K562 (cell line): ENCODE results near the gene ZKSCAN5. TPM values are rescaled to one million over a fixed set of nuclear protein-coding genes. Genes with fewer than 3 reads are reported as not detected.

ENCODE experiments used
- AFF1 ChIP-seq, 2 experiments: fragments of 450-650 bp; IDR thresholded peaks; 2 replicates each; pipeline ENCODE4 v1.6.1; 2018; ENCODE audit warnings: mild to moderate bottlenecking in 2 of 2, low read depth in 1 of 2; ENCODE audit not compliant: partially characterized antibody in 2 of 2
- AFF4 ChIP-seq: sonication (generic); formaldehyde crosslinking; IDR thresholded peaks from 2 replicates; pipeline ENCODE4 v1.8.0; 2023; ENCODE audit warnings: mild to moderate bottlenecking, missing genetic modification reagents
- ELF1 ChIP-seq: fragments of 200-800 bp; sonication (Bioruptor generic); IDR thresholded peaks from 2 replicates; pipeline ENCODE4 v1.6.1; 2016; ENCODE audit warnings: missing genetic modification characterization, missing compliant biosample characterization
- GABPA ChIP-seq: fragments of 200-800 bp; sonication (Bioruptor generic); conservative IDR thresholded peaks from 2 replicates; pipeline ENCODE4 v1.6.1; 2016; ENCODE audit warnings: low read depth, missing genetic modification characterization, missing compliant biosample characterization
- GTF2E2 ChIP-seq: fragments of 200-800 bp; sonication (Bioruptor generic); IDR thresholded peaks from 2 replicates; pipeline ENCODE4 v1.6.1; 2016; ENCODE audit warnings: missing genetic modification characterization, missing compliant biosample characterization
- HNRNPH1 ChIP-seq: fragments of 200-400 bp; formaldehyde crosslinking; optimal IDR thresholded peaks from 2 replicates; pipeline ENCODE3; 2017; ENCODE audit warnings: low read depth, mild to moderate bottlenecking, low read length, moderate library complexity
- KAT7 ChIP-seq: sonication (generic); formaldehyde crosslinking; IDR thresholded peaks from 2 replicates; pipeline ENCODE4 v1.8.0; 2022; ENCODE audit warnings: missing genetic modification reagents, mild to moderate bottlenecking, borderline replicate concordance
- LARP7 ChIP-seq: fragments of 450-650 bp; IDR thresholded peaks from 2 replicates; pipeline ENCODE4 v1.6.1; 2016
- MEIS2 ChIP-seq: fragments of 450-650 bp; IDR thresholded peaks from 2 replicates; pipeline ENCODE4 v1.6.1; 2014; ENCODE audit warnings: mild to moderate bottlenecking; ENCODE audit not compliant: partially characterized antibody
- NELFE ChIP-seq: IDR thresholded peaks from 2 replicates; pipeline ENCODE4 v1.6.1; 2011; ENCODE audit warnings: mild to moderate bottlenecking; ENCODE audit not compliant: insufficient read depth, insufficient read length
- NKRF ChIP-seq: fragments of 450-650 bp; IDR thresholded peaks from 2 replicates; pipeline ENCODE4 v1.6.1; 2016; ENCODE audit warnings: borderline replicate concordance
- NR1H2 ChIP-seq: sonication (generic); formaldehyde crosslinking; IDR thresholded peaks from 2 replicates; pipeline ENCODE4 v1.4.0; 2020; ENCODE audit warnings: mild to moderate bottlenecking, missing genetic modification reagents
- PREB ChIP-seq: sonication (generic); formaldehyde crosslinking; IDR thresholded peaks from 2 replicates; pipeline ENCODE4 v1.8.1; 2023; ENCODE audit warnings: mild to moderate bottlenecking, missing genetic modification reagents
- ZNF253 ChIP-seq: fragments of 250-450 bp; sonication (Bioruptor Pico); conservative IDR thresholded peaks from 2 replicates; pipeline ENCODE4 v1.6.1; 2021; ENCODE audit warnings: mild to moderate bottlenecking
- ZNF431 ChIP-seq: sonication (generic); formaldehyde crosslinking; IDR thresholded peaks from 2 replicates; pipeline ENCODE4 v1.8.0; 2022; ENCODE audit warnings: mild to moderate bottlenecking, missing genetic modification reagents
- polyA plus RNA-seq, 8 experiments: library from polyadenylated mRNA; depleted of rRNA in 4 of 8; stranded (reverse) in 5 of 8; unstranded in 3 of 8; fragments of >200 nt; fragmentation: Nextera tagmentation in 2 of 8; fragmentation: Illumina TruSeq in 1 of 8; extraction: Ambion mirVana in 2 of 8; extraction: Trizol in 1 of 8; gene quantifications; 2 replicates each; pipeline versions ENCODE4 v1.2.1 to v1.2.3, GENCODE V29; 2011 to 2014; ENCODE audit warnings: inconsistent platforms in 1 of 8, missing spikeins in 1 of 8
- total RNA-seq, 7 experiments: library from RNA; depleted of rRNA in 6 of 7; stranded (reverse); fragments of >200 nt in 6 of 7; fragmentation: Illumina TruSeq in 2 of 7; extraction: Trizol in 2 of 7; gene quantifications; 2 replicates each; pipeline versions ENCODE4 v1.2.1 to v1.2.3, GENCODE V29; 2011 to 2021; ENCODE audit warnings: low replicate concordance in 1 of 7

The ZKSCAN5 gene
- total and polyA plus RNA-seq, 9 of the 15 experiments (the other 6 are each of a cell fraction or from before 2014, with no cell fraction given), result 4.2 to 19.0 (median 15.0) TPM

GRCh38 chr7:99505324-99505662, 831 bp downstream of the ZKSCAN5 start (continued):
- TF ChIP-seq AFF4 (peak; percentile 79; the same call in 1 of the 2 replicates), ZNF431 (CRISPR knock-in tag) (peak; percentile 47; the same call in 1 of the 2 replicates), LARP7 (0 out of 2 replicates have a peak, but pooled peaks have one; percentile 5), ELF1 (tag) (peak; percentile 44; the same call in 1 of the 2 replicates), PREB (CRISPR knock-in tag) (0 out of 2 replicates have a peak, but pooled peaks have one; percentile 50), GABPA (tag) (peak; percentile 89), ZNF253 (no peak), AFF1 (IDR thresholded peaks at IDR 0.05; ENCODE audit: low read depth in 1 of 2, partially characterized antibody in 2 of 2) (peak in 1 of 2 experiments; percentile 47), KAT7 (CRISPR knock-in tag) (0 out of 2 replicates have a peak, but pooled peaks have one; percentile 50), HNRNPH1 (no peak), NELFE (no peak), NR1H2 (CRISPR knock-in tag) (no peak), MEIS2 (no peak), GTF2E2 (peak; percentile 51; the same call in 1 of the 2 replicates), NKRF (peak; percentile 71; the same call in 1 of the 2 replicates)
- TF ChIP-seq, all 486 proteins: peak for 27
